ENCODE measurements around the gene CC2D1A. TPM values are rescaled to one million over a fixed set of nuclear protein-coding genes. Genes with fewer than 3 reads are reported as not detected.
"Not testable (repeated sequence)": the region's sequence is repeated elsewhere in the genome, so short reads cannot be mapped to it uniquely, and the experiment has no call there.

CC2D1A gene
- polyA plus RNA-seq, 3 donors = 27.6 to 37.7 (median 34.7) TPM

DNA sequence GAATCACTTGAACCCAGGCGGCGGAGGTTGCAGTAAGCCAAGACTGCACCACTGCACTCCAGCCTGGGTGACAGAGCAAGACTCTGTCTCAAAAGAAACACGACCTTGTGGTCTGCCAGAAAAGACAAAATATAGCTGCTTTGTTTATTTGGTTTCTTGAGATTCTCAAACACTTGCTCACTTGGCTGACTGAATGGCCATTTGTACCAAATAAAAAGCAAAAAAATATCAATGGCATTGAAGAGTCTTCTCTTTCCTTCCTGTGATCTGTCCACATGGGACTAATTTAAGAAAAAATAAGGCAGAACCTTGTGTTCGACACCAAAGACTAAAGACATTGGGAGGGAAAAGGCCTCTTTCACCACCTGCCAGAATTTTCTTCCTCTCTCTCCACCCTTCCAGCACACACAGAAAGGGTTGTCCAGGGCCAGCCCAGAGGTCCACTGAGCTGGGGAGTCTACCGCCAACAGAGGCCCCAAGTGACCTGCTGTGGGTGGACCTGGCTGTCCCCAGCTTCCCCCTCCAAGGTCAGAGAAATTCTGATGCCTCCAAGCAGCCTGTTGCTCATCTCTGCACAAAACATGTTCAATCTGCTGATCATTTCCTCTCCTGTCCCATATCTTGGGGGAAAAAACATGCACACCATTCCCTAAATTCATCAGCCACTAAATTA, 6.0 kb upstream of the CC2D1A start:
- DNase-seq = no peak

DNA sequence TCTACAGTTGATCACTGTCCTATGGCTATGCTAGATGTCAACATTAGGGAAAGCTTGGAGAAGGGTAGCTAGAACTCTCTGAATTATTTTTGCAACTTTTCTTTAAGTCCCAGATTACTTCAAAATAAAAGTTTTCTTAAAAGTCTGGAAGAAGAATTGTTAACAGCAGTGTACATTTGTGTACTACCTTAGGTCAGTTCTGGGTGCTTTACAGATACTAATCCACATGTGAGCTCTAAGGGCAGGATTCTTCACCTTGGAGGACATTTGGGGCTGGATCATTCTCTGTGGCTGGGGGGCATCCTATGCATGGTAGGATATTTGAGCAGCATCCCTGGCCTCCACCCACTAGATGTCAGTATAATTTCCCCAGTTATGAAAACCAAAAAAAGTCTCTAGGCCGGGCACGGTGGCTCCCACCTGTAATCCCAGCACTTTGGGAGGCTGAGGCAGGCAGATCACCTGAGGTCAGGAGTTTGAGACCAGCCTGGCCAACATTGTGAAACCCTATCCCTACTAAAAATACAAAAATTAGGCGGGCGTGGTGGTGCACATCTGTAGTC, 2.9 kb upstream of the CC2D1A start:
- no peak for DNase-seq

DNA sequence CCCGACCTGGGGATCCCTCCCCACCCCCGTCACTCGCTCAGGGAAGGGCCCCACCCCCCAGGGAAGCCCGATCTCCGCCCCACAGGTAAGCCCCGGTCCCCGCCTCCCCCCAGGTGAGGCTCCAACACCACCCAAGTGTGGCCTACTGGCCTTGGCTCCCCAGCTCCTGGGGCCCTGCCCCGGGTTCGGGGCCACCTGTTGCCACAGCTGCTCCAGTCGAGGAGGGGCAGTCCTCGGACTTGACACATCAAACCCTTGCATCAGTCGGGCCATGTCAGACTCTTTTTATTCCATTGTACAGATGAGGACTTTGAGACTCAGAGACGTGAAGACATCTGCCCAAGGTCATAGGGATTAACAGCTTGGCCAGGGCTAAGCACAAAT, 512 bp downstream of the CC2D1A start:
- no peak for DNase-seq

DNA sequence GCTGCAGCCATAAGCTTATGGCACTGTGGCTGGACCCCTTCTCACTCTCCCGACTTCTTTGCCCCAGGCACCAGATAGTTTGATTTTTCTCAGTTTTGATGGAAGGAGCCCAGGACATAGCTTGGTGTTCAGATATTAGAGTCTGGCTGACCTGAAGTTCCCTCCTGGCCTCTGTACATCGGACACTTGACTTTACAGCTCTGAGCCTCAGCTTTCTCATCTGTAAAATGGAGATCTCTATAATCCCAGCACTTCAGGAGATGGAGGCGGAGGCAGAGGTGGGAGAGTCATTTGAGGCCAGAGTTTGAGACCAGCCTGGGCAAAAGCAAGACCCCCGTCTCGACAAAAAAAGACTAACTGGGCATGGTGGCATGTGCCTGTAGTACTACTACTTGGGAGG, 909 bp downstream of the CC2D1A start:
- DNase-seq = no peak

GRCh38 chr19:13908674-13909073, 2.7 kb downstream of the CC2D1A start:
- no peak for DNase-seq

DNA sequence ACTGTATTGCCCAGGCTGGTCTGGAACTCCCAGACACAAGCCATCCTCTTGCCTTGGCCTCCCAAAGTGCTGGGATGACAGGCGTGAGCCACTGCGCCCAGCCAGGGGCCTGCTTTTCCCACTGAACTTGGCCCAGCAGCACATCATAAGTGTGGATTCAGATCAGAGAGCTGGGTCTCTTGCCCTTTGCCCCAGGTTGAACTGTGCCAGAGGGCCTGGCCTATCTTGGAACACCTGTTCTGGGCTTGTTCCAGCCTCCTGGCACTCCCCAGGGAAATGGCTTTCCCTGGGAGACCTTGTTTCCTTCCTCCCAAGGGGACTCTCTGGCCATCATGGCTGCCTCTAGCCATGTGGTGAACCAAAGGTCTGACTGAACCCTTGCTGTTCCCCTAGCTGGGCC, 3.4 kb downstream of the CC2D1A start:
- no peak for DNase-seq

DNA sequence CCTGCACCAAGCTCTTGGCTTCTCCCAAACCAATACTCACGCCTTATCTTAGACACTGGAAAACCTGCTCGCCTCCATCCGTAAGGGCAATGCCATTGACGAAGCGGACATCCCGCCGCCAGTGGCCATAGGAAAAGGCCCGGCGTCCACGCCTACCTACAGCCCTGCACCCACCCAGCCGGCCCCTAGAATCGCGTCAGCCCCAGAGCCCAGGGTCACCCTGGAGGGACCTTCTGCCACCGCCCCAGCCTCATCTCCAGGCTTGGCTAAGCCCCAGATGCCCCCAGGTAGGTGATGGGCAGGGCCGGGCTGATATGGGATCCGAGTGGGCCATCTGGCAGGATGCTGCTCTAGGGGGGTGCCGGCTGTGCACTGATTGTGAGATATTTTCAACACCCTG, 7.4 kb downstream of the CC2D1A start:
- DNase-seq = no peak

GRCh38 chr19:13914777-13915176, 8.8 kb downstream of the CC2D1A start:
- no peak for DNase-seq

DNA sequence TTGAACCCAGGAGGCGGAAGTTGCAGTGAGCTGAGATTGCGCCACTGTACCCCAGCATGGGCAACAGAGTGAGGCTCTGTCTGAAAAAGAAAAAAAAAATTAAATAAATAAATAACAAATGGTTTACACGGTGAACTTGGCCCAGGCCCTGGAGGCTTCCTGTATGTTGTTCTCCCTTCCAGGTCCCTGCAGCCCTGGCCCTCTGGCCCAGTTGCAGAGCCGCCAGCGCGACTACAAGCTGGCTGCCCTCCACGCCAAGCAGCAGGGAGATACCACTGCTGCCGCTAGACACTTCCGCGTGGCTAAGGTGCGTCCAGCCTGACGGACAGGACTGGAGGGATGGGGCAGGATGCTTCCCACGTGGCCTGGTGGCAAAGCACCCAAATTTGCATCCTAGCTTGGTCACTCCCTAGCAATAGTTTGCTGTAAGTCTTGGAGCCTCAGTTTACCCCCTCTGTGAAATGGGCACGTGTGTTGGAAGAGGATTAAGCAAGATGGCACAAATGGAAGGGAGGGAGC, 11.9 kb downstream of the CC2D1A start:
- no peak for DNase-seq

DNA sequence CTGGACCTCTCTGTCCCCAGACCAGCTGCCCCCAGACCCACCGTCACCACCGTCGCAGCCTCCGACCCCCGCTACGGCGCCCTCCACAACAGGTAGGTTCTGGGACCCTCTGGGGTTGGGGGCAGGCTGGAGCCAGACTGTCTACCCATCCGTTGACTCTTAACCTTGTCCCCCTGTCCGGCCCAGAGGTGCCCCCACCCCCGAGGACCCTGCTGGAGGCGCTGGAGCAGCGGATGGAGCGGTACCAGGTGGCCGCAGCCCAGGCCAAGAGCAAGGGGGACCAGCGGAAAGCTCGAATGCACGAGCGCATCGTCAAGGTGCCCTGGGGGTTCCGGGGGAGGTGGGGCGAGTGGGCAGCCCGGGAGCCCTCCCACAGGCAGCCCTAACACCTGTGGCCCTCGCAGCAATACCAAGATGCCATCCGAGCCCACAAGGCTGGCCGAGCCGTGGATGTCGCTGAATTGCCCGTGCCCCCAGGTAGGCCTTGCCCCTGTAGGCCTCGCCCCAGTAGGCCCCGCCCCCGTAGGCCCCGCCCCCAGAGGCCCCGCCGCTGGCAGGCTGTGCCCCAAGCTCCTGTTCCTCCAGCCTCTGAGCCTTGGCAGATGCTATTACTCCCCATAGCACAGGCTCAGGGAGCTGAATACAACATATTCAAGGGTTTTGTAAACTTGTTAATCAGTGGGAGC, 12.9 kb downstream of the CC2D1A start:
- DNase-seq = no peak

DNA sequence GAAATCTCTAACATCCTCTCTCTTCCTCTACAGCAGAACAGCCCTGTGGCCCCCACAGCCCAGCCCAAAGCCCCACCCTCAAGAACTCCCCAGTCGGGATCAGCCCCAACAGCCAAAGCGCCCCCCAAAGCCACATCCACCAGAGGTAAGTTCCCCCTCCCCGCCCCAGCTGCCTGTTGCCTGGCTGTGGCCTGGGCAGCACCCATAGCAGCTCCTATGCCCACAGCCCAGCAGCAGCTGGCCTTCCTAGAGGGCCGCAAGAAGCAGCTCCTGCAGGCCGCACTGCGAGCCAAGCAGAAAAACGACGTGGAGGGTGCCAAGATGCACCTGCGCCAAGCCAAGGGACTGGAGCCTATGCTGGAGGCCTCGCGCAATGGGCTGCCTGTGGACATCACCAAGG, 14.5 kb downstream of the CC2D1A start:
- no peak for DNase-seq

DNA sequence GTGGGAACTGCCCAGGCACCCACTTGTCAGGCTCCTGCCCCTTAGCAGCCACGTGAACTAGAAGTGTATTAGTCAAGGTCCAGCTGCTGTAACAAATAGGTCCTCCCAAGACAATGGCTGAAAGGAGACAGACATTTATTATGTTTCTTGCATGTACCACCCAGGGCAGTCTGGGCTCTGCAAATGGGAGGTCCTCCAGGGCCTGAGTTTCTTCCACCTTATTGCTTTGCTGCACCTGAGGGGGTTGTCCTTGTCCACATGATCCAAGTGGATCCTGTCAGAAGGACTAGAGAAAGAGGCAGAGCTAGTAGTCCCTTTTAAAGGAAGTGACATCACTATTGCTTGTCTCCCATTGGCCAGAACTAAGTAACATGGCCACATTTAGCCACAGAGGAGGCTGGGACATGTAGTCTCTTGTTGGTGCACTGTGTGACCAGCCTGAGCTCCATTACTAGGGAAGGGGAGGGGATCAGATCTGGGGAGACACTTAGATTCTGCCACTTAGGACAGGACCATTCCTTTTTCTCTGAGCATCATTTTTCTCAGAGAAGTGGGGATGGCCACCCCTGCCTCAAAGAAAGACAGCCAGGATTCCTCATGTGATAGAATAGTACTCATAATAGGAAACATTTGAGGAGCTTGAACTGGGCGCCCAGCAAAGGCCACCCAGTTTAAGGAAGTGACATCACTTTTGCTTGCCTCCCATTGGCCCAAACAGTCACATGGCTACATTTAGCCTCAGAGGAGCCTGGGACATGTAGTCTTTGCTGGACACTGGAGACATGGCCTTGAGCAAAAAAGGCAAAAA, 15.1 kb downstream of the CC2D1A start:
- no peak for DNase-seq

DNA sequence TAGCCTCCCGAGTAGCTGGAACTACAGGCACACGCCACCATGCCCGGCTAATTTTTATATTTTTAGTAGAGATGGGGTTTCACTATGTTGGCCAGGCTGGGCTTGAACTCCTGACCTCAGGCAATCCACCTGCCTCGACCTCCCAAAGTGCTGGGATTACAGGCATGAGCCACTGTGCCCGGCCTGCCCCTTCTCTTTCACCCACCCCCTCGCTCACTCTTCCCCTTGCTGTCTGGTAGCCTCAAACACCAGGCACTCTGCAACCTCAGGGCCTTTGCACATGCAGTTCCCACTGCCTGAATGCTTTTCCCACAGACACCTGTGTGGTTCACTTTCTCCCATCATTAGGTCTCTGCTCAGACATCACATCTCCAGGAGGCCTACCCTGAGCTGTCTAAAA, 16.1 kb downstream of the CC2D1A start:
- DNase-seq = not testable (repeated sequence)

DNA sequence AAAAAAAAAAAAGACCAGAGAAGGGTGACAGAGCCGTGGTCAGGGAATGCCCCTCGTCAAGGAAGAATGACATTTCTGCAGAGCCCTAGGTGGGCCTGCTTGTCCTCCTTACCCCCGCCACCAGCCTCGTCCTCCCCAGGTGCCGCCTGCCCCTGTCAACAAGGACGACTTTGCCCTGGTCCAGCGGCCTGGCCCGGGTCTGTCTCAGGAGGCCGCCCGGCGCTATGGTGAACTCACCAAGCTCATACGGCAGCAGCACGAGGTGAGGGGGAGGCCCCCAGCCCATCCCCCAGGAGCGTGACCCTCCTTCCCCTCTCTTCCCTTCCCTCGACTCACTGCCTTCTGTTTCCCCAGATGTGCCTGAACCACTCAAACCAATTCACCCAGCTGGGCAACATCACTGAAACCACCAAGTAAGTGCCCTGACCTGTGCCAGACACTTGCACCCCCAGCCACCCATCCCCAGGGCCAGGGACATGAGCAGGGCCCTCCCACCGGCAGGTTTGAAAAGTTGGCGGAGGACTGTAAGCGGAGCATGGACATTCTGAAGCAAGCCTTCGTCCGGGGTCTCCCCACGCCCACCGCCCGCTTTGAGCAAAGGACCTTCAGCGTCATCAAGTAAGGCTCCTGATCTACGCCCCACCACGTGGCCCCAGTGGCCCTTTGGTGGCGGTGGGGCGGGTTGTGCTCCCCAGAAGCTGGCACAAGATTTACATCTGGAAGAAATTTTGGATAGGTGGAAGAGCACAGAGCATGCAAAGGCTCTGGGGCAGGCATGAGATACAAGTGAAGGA, 17.4 kb downstream of the CC2D1A start:
- DNase-seq = no peak

- DNase-seq = no peak
Measured at GRCh38 chr19:13926010-13926409, 20.0 kb downstream of the CC2D1A start.

- DNase-seq = no peak
Measured at GRCh38 chr19:13926715-13927114, 20.7 kb downstream of the CC2D1A start.

DNA sequence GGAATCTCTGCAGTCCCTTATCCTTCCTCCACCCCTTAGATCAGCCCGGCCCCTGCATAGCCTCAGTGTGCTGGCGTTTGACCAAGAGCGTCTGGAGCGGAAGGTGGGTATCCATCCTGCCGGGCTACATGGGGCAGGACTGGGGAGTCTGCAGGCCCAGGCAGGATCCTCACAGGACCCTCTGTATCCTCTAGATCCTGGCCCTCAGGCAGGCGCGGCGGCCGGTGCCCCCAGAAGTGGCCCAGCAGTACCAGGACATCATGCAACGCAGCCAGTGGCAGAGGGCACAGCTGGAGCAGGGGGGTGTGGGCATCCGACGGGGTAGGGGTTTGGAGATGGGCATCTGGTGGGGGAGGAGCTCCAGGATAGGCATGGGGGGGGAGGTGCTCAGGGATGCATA, 23.3 kb downstream of the CC2D1A start:
- no peak for DNase-seq

GRCh38 chr19:13929956-13930355, 24.0 kb downstream of the CC2D1A start:
- DNase-seq = no peak

GRCh38 chr19:13930402-13930801, 24.4 kb downstream of the CC2D1A start:
- DNase-seq = no peak

- no peak for DNase-seq
Measured at GRCh38 chr19:13931391-13932148, 25.6 kb downstream of the CC2D1A start.

- no peak for DNase-seq
Measured at GRCh38 chr19:13932149-13932637, 26.2 kb downstream of the CC2D1A start.

Measured in renal pelvis (tissue), 4 donors.